ENCODE data around the gene VGLL4. TPM values are rescaled to one million over a fixed set of nuclear protein-coding genes. Genes with fewer than 3 reads are reported as not detected.

The VGLL4 gene
- polyA plus RNA-seq, 1 donor (not counting 4 experiments of a cell fraction or from before 2014, with no cell fraction given): 32.6 TPM

DNA sequence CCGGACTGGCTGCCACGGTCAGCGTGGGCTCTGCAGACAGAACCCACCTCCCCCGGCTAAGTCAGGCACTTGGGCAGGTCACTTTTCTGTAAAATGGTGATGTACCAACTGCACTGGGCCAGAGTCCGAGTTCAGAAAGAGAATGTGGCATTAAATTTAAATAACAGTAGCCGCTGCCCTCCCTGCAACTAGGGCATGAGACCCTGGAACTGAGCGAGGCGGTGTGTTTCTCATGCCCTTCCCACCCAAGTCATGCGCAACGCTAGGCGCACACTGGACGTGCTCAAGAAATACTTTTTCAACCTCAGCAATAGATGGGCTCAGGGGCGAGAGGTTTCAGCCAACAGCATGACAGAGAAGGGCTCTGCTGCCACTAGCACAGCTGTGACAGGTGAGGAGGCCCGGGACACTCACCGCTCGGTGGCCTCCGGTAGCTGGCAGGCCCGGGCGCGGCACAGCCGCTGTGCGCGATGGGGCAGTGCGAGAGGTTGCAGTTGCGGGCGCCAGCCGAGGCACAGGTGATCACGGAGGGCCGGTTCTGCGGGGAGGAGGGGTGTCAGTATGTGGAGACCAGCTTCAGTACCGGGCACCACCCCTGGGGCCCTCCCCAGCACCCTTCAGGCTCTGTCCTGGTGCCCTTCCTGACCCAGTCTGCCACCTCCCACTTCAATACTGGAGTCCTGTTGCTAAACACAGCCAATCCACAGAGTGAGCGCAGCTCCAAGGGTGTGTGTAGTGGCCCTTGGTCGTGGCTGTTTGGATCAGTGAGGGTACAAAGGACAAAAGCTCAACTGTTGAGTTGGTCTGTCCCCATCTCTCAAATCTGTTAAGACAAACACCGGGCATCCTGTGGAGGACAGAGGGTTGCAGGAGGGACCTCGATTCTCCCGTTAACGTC, 84.5 kb downstream of the VGLL4 start:
- Histone ChIP-seq H3K27ac (ENCODE audit: control insufficient read depth, insufficient read depth, low read length) (peak overlapping the region; percentile 19), H2AFZ (ENCODE audit: control insufficient read depth, low read length) (no peak overlapping the region), H3K36me3 (ENCODE audit: control insufficient read depth in 2 of 2, extremely low read depth in 1 of 2, insufficient read depth in 2 of 2, low read length in 2 of 2) (peaks cover 20 to 27% of the 10 kb centered on the region in 2 experiments), H3K4me2 (ENCODE audit: control insufficient read depth, extremely low read depth, insufficient read depth, low read depth, low read length) (no peak overlapping the region), H3K9me1 (ENCODE audit: control insufficient read depth, extremely low read depth, insufficient read depth, low read length) (no peaks in the 10 kb centered on the region), H3K27me3 (ENCODE audit: control insufficient read depth, extremely low read depth, insufficient read depth, low read length) (no peaks in the 10 kb centered on the region), H3K4me3 (ENCODE audit: control insufficient read depth in 2 of 3, extremely low read depth in 1 of 3, insufficient read depth in 2 of 3, low read depth in 1 of 3, low read length in 3 of 3) (no peak overlapping the region), H3K9me3 (ENCODE audit: control insufficient read depth, low read depth, low read length) (no peaks in the 10 kb centered on the region), H3K4me1 (ENCODE audit: control insufficient read depth, extremely low read depth, insufficient read depth, low read length) (peaks cover 31% of the 10 kb centered on the region), H3K9ac (ENCODE audit: control insufficient read depth, extremely low read depth, insufficient read depth, low read length) (no peak overlapping the region), H4K20me1 (ENCODE audit: control insufficient read depth, extremely low read depth, insufficient read depth, low read length) (peaks cover 11% of the 10 kb centered on the region), H3K79me2 (ENCODE audit: control insufficient read depth, insufficient read depth, low read length) (peaks cover 15% of the 10 kb centered on the region)
- no peak for TF ChIP-seq EZH2 (IDR thresholded peaks at IDR 0.05; ENCODE audit: low read length)
- TF ChIP-seq, protein P1, sequence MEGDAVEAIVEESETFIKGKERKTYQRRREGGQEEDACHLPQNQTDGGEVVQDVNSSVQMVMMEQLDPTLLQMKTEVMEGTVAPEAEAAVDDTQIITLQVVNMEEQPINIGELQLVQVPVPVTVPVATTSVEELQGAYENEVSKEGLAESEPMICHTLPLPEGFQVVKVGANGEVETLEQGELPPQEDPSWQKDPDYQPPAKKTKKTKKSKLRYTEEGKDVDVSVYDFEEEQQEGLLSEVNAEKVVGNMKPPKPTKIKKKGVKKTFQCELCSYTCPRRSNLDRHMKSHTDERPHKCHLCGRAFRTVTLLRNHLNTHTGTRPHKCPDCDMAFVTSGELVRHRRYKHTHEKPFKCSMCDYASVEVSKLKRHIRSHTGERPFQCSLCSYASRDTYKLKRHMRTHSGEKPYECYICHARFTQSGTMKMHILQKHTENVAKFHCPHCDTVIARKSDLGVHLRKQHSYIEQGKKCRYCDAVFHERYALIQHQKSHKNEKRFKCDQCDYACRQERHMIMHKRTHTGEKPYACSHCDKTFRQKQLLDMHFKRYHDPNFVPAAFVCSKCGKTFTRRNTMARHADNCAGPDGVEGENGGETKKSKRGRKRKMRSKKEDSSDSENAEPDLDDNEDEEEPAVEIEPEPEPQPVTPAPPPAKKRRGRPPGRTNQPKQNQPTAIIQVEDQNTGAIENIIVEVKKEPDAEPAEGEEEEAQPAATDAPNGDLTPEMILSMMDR (optimal IDR thresholded peaks at IDR 0.05 in 1 of 3, IDR thresholded peaks at IDR 0.05 in 1 of 3, conservative IDR thresholded peaks at IDR 0.05 in 1 of 3; ENCODE audit: extremely low read depth in 1 of 3, insufficient read depth in 2 of 3, low read length in 3 of 3): no peak
- dilution Hi-C loops (cut with MboI; ENCODE audit: extremely low pct_ligation_motif_present, low sequenced_read_pairs): no loop called here
- DNase-seq (ENCODE audit: low read depth, low spot score) (no peak), FAIRE-seq (no peak)

DNA sequence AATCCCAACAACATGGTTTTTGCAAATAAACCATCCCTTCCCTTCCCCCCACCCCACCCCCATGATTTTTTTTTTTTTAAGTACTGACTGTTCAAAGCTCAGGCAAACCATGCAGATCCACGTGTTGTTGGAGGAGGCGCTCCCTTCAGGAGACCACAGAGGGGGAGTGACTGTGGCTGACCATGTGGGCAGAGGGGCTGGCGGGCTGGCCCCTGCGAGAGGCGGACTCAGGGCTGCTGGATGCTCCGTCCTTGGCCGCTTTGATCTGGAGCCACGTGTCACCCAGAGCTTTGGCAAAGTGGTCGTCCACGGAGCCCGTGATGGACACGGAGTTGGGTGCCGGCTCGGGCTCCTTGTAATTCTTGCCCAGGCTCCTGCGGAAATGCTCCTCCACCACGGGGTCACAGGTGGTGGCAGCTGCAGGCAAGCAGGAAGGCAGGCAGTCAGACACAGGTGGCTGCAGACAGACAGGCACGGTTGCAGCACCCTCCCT, 85.3 kb downstream of the VGLL4 start:
- TF ChIP-seq EZH2 (IDR thresholded peaks at IDR 0.05; ENCODE audit: low read length): no peak
- TF ChIP-seq, protein P1 (optimal IDR thresholded peaks at IDR 0.05 in 1 of 3, IDR thresholded peaks at IDR 0.05 in 1 of 3, conservative IDR thresholded peaks at IDR 0.05 in 1 of 3; ENCODE audit: extremely low read depth in 1 of 3, insufficient read depth in 2 of 3, low read length in 3 of 3): no peak
- H3K36me3 ChIP-seq (ENCODE audit: control insufficient read depth in 2 of 2, extremely low read depth in 1 of 2, insufficient read depth in 2 of 2, low read length in 2 of 2): peaks cover 20 to 26% of the 10 kb centered on the region in 2 experiments
- FAIRE-seq: no peak
- dilution Hi-C loops (cut with MboI; ENCODE audit: extremely low pct_ligation_motif_present, low sequenced_read_pairs): no loop called here
- no peak overlapping the region for H3K9ac ChIP-seq (ENCODE audit: control insufficient read depth, extremely low read depth, insufficient read depth, low read length)
- peaks cover 15% of the 10 kb centered on the region for H3K79me2 ChIP-seq (ENCODE audit: control insufficient read depth, insufficient read depth, low read length)
- no peak for DNase-seq (ENCODE audit: low read depth, low spot score)
- H3K27ac ChIP-seq (ENCODE audit: control insufficient read depth, insufficient read depth, low read length): peak overlapping the region; percentile 19
- H4K20me1 ChIP-seq (ENCODE audit: control insufficient read depth, extremely low read depth, insufficient read depth, low read length): peaks cover 11% of the 10 kb centered on the region
- no peak overlapping the region for H2AFZ ChIP-seq (ENCODE audit: control insufficient read depth, low read length)
- no peaks in the 10 kb centered on the region for H3K9me1 ChIP-seq (ENCODE audit: control insufficient read depth, extremely low read depth, insufficient read depth, low read length)
- peaks cover 29% of the 10 kb centered on the region for H3K4me1 ChIP-seq (ENCODE audit: control insufficient read depth, extremely low read depth, insufficient read depth, low read length)
- no peak overlapping the region for H3K4me3 ChIP-seq (ENCODE audit: control insufficient read depth in 2 of 3, extremely low read depth in 1 of 3, insufficient read depth in 2 of 3, low read depth in 1 of 3, low read length in 3 of 3)
- no peaks in the 10 kb centered on the region for H3K27me3 ChIP-seq (ENCODE audit: control insufficient read depth, extremely low read depth, insufficient read depth, low read length)
- H3K9me3 ChIP-seq (ENCODE audit: control insufficient read depth, low read depth, low read length): no peaks in the 10 kb centered on the region
- H3K4me2 ChIP-seq (ENCODE audit: control insufficient read depth, extremely low read depth, insufficient read depth, low read depth, low read length): no peak overlapping the region

Data from keratinocyte (primary cell).